Esophagus muscularis mucosa (tissue), 4 donors: ENCODE measurements around the gene MEF2D. TPM values are rescaled to one million over a fixed set of nuclear protein-coding genes. Genes with fewer than 3 reads are reported as not detected.

Experiments
- DNase-seq: peaks from one replicate; pipeline ENCODE4 v3.0.0-alpha.2; 2017; ENCODE audit errors: extremely low spot score
- H3K27ac ChIP-seq, 4 donors: fragments of 200-600 bp; sonication (generic); replicated peaks in 1 of 4; 1 replicate in 3 of 4; 2 replicates in 1 of 4; pipeline ENCODE4 v1.5.1; 2016 to 2019; ENCODE audit warnings: mild to moderate bottlenecking in 1 of 4
- H3K27me3 ChIP-seq, 4 donors: fragments of 200-600 bp; sonication (generic); one replicate each; pipeline versions ENCODE4 v1.5.1 to v1.6.0; 2016 to 2019
- H3K36me3 ChIP-seq, 4 donors: fragments of 200-600 bp; sonication (generic); one replicate each; pipeline ENCODE4 v1.5.1; 2016 to 2019
- H3K4me1 ChIP-seq, 4 donors: fragments of 200-600 bp; sonication (generic); one replicate each; pipeline ENCODE4 v1.5.1; 2016 to 2019
- H3K4me3 ChIP-seq, 4 donors: fragments of 200-600 bp; sonication (generic); 1 replicate in 2 of 4; 2 replicates in 2 of 4; pipeline ENCODE4 v1.5.1; 2016 to 2019; ENCODE audit warnings: mild to moderate bottlenecking in 4 of 4, moderate library complexity in 1 of 4
- H3K9me3 ChIP-seq, 4 donors: fragments of 200-600 bp; sonication (generic); 1 replicate in 3 of 4; 2 replicates in 1 of 4; pipeline ENCODE4 v1.5.1; 2016 to 2019
- EP300 ChIP-seq: sonication (generic); formaldehyde crosslinking; IDR thresholded peaks from one replicate; pipeline ENCODE4 v1.6.1; 2017; ENCODE audit warnings: antibody characterized with exemption
- POLR2A ChIP-seq: fragments of 450-650 bp; IDR thresholded peaks from one replicate; pipeline ENCODE4 v1.6.1; 2017; ENCODE audit warnings: antibody characterized with exemption, moderate library complexity, mild to moderate bottlenecking, low read depth
- POLR2AphosphoS5 ChIP-seq, 2 donors: sonication (generic); formaldehyde crosslinking; IDR thresholded peaks; one replicate each; pipeline ENCODE4 v1.6.1; 2017; ENCODE audit warnings: antibody characterized with exemption in 2 of 2
- WGBS: methylation state at CpG from one replicate; pipeline ENCODE4 v1.1.5; 2018; 5-methylcytosine and 5-hydroxymethylcytosine counted together
- intact Hi-C: fragments of 100-400 bp; cut with DNase I; formaldehyde crosslinking; loops from one replicate; pipeline ENCODE4 v1.15.1; 2023
- total RNA-seq, 4 donors: library from RNA; depleted of rRNA; stranded (reverse); fragments of >200 nt; gene quantifications; one replicate each; pipeline versions ENCODE4 v1.1.0 to v1.2.1, GENCODE V29; 2016
- TF ChIP-seq, protein P1 (sequence below), 3 experiments: fragments of 200-600 bp in 2 of 3; fragments of 450-650 bp in 1 of 3; sonication (generic) in 2 of 3; IDR thresholded peaks; one replicate each; pipeline ENCODE4 v1.5.1; 2017 to 2019; ENCODE audit warnings: antibody characterized with exemption in 3 of 3, mild to moderate bottlenecking in 2 of 3, moderate library complexity in 1 of 3

MEF2D gene
- total RNA-seq, 4 donors from 2014 or later, result 78.0 to 138 (median 115) TPM

GRCh38 chr1:156451505-156452160, 48.9 kb downstream of the MEF2D start:
- Histone ChIP-seq H3K4me3 (no peak overlapping the region), H3K36me3 (no peaks in the 10 kb centered on the region), H3K27me3 (no peaks in the 10 kb centered on the region), H3K9me3 (no peaks in the 10 kb centered on the region), H3K27ac (no peak overlapping the region), H3K4me1 (peaks cover 4 to 9% (median 7%) of the 10 kb centered on the region in 4 donors)
- intact Hi-C loops, result no loop called here
- WGBS, result 71% methylated on average over 5 of the region's 5 CpGs
- TF ChIP-seq, protein P1, sequence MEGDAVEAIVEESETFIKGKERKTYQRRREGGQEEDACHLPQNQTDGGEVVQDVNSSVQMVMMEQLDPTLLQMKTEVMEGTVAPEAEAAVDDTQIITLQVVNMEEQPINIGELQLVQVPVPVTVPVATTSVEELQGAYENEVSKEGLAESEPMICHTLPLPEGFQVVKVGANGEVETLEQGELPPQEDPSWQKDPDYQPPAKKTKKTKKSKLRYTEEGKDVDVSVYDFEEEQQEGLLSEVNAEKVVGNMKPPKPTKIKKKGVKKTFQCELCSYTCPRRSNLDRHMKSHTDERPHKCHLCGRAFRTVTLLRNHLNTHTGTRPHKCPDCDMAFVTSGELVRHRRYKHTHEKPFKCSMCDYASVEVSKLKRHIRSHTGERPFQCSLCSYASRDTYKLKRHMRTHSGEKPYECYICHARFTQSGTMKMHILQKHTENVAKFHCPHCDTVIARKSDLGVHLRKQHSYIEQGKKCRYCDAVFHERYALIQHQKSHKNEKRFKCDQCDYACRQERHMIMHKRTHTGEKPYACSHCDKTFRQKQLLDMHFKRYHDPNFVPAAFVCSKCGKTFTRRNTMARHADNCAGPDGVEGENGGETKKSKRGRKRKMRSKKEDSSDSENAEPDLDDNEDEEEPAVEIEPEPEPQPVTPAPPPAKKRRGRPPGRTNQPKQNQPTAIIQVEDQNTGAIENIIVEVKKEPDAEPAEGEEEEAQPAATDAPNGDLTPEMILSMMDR (IDR thresholded peaks at IDR 0.05), result no peak
- TF ChIP-seq POLR2AphosphoS5 (IDR thresholded peaks at IDR 0.05), result no peak
- TF ChIP-seq EP300, result no peak
- no peak for TF ChIP-seq POLR2A
- DNase-seq, result no peak

DNA sequence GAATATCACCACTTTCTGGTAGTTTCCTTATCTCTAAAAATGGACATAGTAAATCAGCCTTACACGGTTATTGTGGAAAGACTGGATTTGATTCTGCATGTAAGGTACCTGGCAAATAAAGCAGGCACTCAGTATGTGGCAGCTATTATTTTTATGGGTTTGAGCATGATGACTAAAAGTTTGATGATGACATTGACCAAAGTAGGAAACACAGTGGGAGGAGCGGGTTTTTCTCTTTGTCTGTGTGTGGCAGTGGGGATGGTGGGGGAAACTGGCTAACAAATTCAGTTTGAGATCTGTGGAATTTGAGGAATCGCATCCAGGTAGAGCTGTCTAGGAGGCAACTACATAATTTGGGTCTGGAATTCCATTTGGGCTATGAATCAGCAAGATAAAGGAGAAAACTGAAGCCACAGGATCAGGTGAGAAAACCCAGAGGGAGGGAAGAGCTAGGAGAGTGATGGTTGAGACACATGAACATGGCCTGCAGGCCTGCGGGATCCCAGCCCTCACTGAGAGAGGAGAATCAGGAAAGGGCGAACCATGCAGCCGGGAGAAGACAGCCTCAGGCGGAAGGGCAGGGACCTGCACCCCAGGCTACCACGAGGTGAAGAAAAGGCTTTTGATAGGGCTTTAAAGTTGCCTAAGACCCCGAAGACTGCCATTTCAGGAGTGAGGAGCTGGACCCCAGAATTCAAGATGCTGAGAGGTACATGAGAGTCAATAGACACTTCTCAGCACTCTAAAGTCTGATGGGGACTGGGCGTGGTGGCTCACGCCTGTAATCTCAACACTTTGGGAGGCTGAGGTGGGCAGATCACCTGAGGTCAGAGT, 52.2 kb downstream of the MEF2D start:
- no peak overlapping the region for H3K4me3 ChIP-seq
- intact Hi-C loops, result no loop called here
- H3K27ac ChIP-seq, result no peak overlapping the region
- 85% methylated on average over 11 of the region's 11 CpGs for WGBS
- H3K27me3 ChIP-seq, result peaks cover 0 to 23% (median 3%) of the 10 kb centered on the region in 4 donors
- no peak for TF ChIP-seq POLR2AphosphoS5 (IDR thresholded peaks at IDR 0.05)
- TF ChIP-seq EP300, result no peak
- TF ChIP-seq POLR2A, result no peak
- TF ChIP-seq, protein P1 (IDR thresholded peaks at IDR 0.05), result no peak
- DNase-seq, result no peak
- H3K4me1 ChIP-seq, result peaks cover 5 to 7% (median 6%) of the 10 kb centered on the region in 4 donors
- H3K36me3 ChIP-seq, result no peaks in the 10 kb centered on the region
- no peaks in the 10 kb centered on the region for H3K9me3 ChIP-seq

- Histone ChIP-seq H3K4me1 (peaks cover 5 to 7% (median 6%) of the 10 kb centered on the region in 4 donors), H3K9me3 (no peaks in the 10 kb centered on the region), H3K4me3 (no peak overlapping the region), H3K27ac (no peak overlapping the region), H3K36me3 (no peaks in the 10 kb centered on the region), H3K27me3 (peaks cover 0 to 47% (median 6%) of the 10 kb centered on the region in 4 donors)
- intact Hi-C loops, result loop anchor here (1.0 to 2.0 kb wide), 2 partner anchors 61 to 163 kb away; no protein-coding TSS in a partner anchor
- no peak for DNase-seq
- TF ChIP-seq POLR2AphosphoS5 (IDR thresholded peaks at IDR 0.05), result peak in 1 of 2 donors; percentile 44
- TF ChIP-seq EP300, result no peak
- TF ChIP-seq, protein P1 (IDR thresholded peaks at IDR 0.05), result peak in 2 of 3 experiments; percentile 96 to 98
- TF ChIP-seq POLR2A, result no peak
- WGBS, result 5% methylated on average over 11 of the region's 11 CpGs
Measured at GRCh38 chr1:156445789-156446263, 54.7 kb downstream of the MEF2D start.

DNA sequence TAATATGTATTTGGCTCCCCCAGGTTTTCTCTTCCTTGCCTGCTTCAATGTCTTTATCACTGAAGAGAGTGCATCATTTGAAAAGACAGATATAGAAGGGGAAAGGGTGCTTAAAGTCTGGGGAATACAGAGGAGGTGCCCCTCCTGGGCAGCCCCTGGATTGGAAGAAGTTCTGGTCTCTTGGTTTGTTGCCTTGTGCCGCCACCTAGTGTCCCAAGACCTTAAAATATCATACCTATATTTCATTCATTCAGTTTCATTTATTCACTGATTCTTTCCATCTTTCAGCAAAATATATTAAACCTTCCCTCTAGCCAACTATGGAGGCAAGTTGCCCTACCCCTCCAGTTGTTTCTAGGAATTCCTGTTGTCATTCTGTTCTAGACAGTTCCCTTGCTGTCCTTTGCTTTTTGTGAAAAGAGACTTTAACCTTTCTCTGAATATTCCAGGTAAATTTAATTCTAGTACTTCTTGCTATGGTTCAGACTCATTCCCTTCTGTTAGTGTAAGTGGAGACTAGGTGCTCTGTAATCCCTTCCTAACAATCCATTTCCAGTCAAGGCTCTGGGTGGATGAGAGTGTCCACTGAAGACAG, 56.1 kb downstream of the MEF2D start:
- no peak overlapping the region for H3K27ac ChIP-seq
- intact Hi-C loops, result no loop called here
- H3K4me3 ChIP-seq, result no peak overlapping the region
- H3K9me3 ChIP-seq, result no peaks in the 10 kb centered on the region
- no peak for DNase-seq
- peaks cover 5 to 7% (median 6%) of the 10 kb centered on the region in 4 donors for H3K4me1 ChIP-seq
- 42% methylated on average over 1 of the region's 1 CpG for WGBS
- H3K36me3 ChIP-seq, result no peaks in the 10 kb centered on the region
- peaks cover 0 to 60% (median 19%) of the 10 kb centered on the region in 4 donors for H3K27me3 ChIP-seq
- TF ChIP-seq EP300 (no peak), POLR2A (no peak), POLR2AphosphoS5 (IDR thresholded peaks at IDR 0.05) (no peak)
